Activated T-cell treated with anti-CD3 and anti-CD28 coated beads for 1 hour (primary cell): Measurements from ENCODE around the gene LRP1.
"Not testable (repeated sequence)": the region's sequence is repeated elsewhere in the genome, so short reads cannot be mapped to it uniquely, and the experiment has no call there.

Experiments used
- DNase-seq: peaks from one replicate; pipeline ENCODE4 v3.0.0-alpha.2; 2020; ENCODE audit warnings: low read depth

The LRP1 gene

GRCh38 chr12:57111031-57111734 lies 17.1 kb upstream of the LRP1 start, which contains the start of gene STAT6:
TSS of gene STAT6 (minus strand) at chr12:57111362. CDS start at chr12:57108278, 3,084 bp downstream.
- peak; percentile 70 for DNase-seq

- DNase-seq = no peak
Measured at GRCh38 chr12:57112492-57113294, 15.6 kb upstream of the LRP1 start.

- DNase-seq = no peak
Measured at GRCh38 chr12:57116580-57117281, 11.6 kb upstream of the LRP1 start.

GRCh38 chr12:57118711-57119271 lies 9.5 kb upstream of the LRP1 start:
- DNase-seq = no peak

GRCh38 chr12:57119294-57120085 lies 8.8 kb upstream of the LRP1 start:
- DNase-seq = no peak

- not testable (repeated sequence) for DNase-seq
Measured at GRCh38 chr12:57120718-57121117, 7.6 kb upstream of the LRP1 start.

GRCh38 chr12:57123813-57124212 lies 4.5 kb upstream of the LRP1 start:
- DNase-seq = no peak

GRCh38 chr12:57124261-57124877 lies 3.9 kb upstream of the LRP1 start:
- peak; percentile 66 for DNase-seq

GRCh38 chr12:57126061-57126460 lies 2.2 kb upstream of the LRP1 start:
- no peak for DNase-seq

- DNase-seq = no peak
Measured at GRCh38 chr12:57126561-57126960, 1.7 kb upstream of the LRP1 start.

GRCh38 chr12:57127101-57127725 lies 1.1 kb upstream of the LRP1 start:
- DNase-seq = peak; percentile 17

GRCh38 chr12:57128519-57129247 lies 400 bp downstream of the LRP1 start:
- DNase-seq = no peak

- DNase-seq = no peak
Measured at GRCh38 chr12:57129321-57129842, 1.1 kb downstream of the LRP1 start.

GRCh38 chr12:57129889-57130288 lies 1.6 kb downstream of the LRP1 start:
- DNase-seq = no peak

GRCh38 chr12:57130941-57131340 lies 2.7 kb downstream of the LRP1 start:
- no peak for DNase-seq

GRCh38 chr12:57131896-57132744 lies 3.8 kb downstream of the LRP1 start:
- no peak for DNase-seq

- no peak for DNase-seq
Measured at GRCh38 chr12:57133013-57133569, 4.8 kb downstream of the LRP1 start.

- DNase-seq = no peak
Measured at GRCh38 chr12:57133916-57134315, 5.6 kb downstream of the LRP1 start.
